ENCODE results near the gene THUMPD1. TPM values are rescaled to one million over a fixed set of nuclear protein-coding genes. Genes with fewer than 3 reads are reported as not detected.

The THUMPD1 gene
- total and polyA plus RNA-seq, 10 of the 15 experiments (the other 5 are each of a cell fraction or from before 2014, with no cell fraction given), result 21.5 to 49.5 (median 36.9) TPM

GRCh38 chr16:20763461-20764232 lies 22.0 kb upstream of the THUMPD1 start, which contains the start of gene ACSM3 (continued):
- TF ChIP-seq SKIL (IDR thresholded peaks at IDR 0.05; ENCODE audit: low read depth, poor library complexity, severe bottlenecking), result no peak
- no peak for TF ChIP-seq NR2C1 (IDR thresholded peaks at IDR 0.05)
- no peak for TF ChIP-seq YBX1 (IDR thresholded peaks at IDR 0.05)
- no peak for TF ChIP-seq MTA3 (IDR thresholded peaks at IDR 0.05; ENCODE audit: borderline replicate concordance, low read length)
- no peak for TF ChIP-seq RCOR1 (conservative IDR thresholded peaks at IDR 0.05; ENCODE audit: low read depth, low read length)
- TF ChIP-seq SUZ12 (IDR thresholded peaks at IDR 0.05; ENCODE audit: unreplicated experiment), result no peak
- TF ChIP-seq ATF3 (IDR thresholded peaks at IDR 0.05; ENCODE audit: borderline replicate concordance, extremely low read depth, low read depth, low read length), result no peak
- TF ChIP-seq TCF3 (IDR thresholded peaks at IDR 0.05; ENCODE audit: borderline replicate concordance, insufficient read depth, low read depth, low read length), result no peak
- no peak for TF ChIP-seq EZH2 (IDR thresholded peaks at IDR 0.05; ENCODE audit: borderline replicate concordance, control insufficient read depth, low read depth, low read length)
- 0 out of 2 replicates have a peak, but pooled peaks have one; percentile 14 for TF ChIP-seq YY1 (IDR thresholded peaks at IDR 0.05; ENCODE audit: low read depth, low read length)
- TF ChIP-seq ZNF622 (IDR thresholded peaks at IDR 0.05), result no peak
- no peak for TF ChIP-seq CREM (IDR thresholded peaks at IDR 0.05; ENCODE audit: low read depth)
- no peak for TF ChIP-seq PRDM15 (CRISPR knock-in tag; IDR thresholded peaks at IDR 0.05)
- no peak for TF ChIP-seq SIX5 (IDR thresholded peaks at IDR 0.05; ENCODE audit: low read depth, low read length, severe bottlenecking)
- TF ChIP-seq E2F4 (IDR thresholded peaks at IDR 0.05; ENCODE audit: low read depth, low read length), result no peak
- TF ChIP-seq NBN (IDR thresholded peaks at IDR 0.05), result peak; percentile 54; the same call in 1 of the 2 replicates
- TF ChIP-seq KLF5 (IDR thresholded peaks at IDR 0.05; ENCODE audit: partially characterized antibody), result no peak
- TF ChIP-seq FOS (IDR thresholded peaks at IDR 0.05; ENCODE audit: borderline replicate concordance, extremely low read depth, insufficient read length), result no peak
- no peak for TF ChIP-seq CREB1 (IDR thresholded peaks at IDR 0.05; ENCODE audit: low read depth)
- TF ChIP-seq RELA (IDR thresholded peaks at IDR 0.05; ENCODE audit: borderline replicate concordance, partially characterized antibody), result no peak
- TF ChIP-seq NKRF (conservative IDR thresholded peaks at IDR 0.05), result 0 out of 2 replicates have a peak, but pooled peaks have one; percentile 26

All from GM12878 (cell line).